ENCODE measurements around the gene XYLT1. TPM values are rescaled to one million over a fixed set of nuclear protein-coding genes. Genes with fewer than 3 reads are reported as not detected.

The XYLT1 gene
- total RNA-seq, 1 experiment from 2014 or later = 14.5 TPM

- Histone ChIP-seq H3K23me2 (ENCODE audit: insufficient read length, low read depth, low read length, poor library complexity, severe bottlenecking) (no peaks in the 10 kb centered on the region), H3K4me2 (ENCODE audit: insufficient read depth, insufficient read length, low read length) (no peak overlapping the region), H3T11ph (ENCODE audit: low read length) (no peak overlapping the region), H2AFZ (ENCODE audit: low read length) (no peak overlapping the region), H2BK5ac (ENCODE audit: insufficient read length, low read length) (no peak overlapping the region), H3K56ac (ENCODE audit: insufficient read length, low read depth, low read length) (no peak overlapping the region), H3K27ac (ENCODE audit: insufficient read length, low read depth, low read length) (no peak overlapping the region), H3K4me1 (ENCODE audit: insufficient read depth, low read length) (peaks cover 8% of the 10 kb centered on the region; the same call in 1 of the 2 replicates), H3K79me2 (ENCODE audit: insufficient read depth, low read length) (no peaks in the 10 kb centered on the region), H2AK5ac (ENCODE audit: insufficient read length, low read length) (no peak overlapping the region), H3K23ac (ENCODE audit: insufficient read length, low read depth, low read length) (no peak overlapping the region), H2BK20ac (ENCODE audit: low read depth, low read length, poor library complexity, severe bottlenecking) (no peak overlapping the region), H3K9ac (ENCODE audit: extremely low read depth, insufficient read length, low read length) (no peak overlapping the region), H2BK15ac (ENCODE audit: low read depth, low read length) (no peak overlapping the region), H3K18ac (ENCODE audit: insufficient read length, low read depth, low read length) (no peak overlapping the region), H4K5ac (ENCODE audit: insufficient read length, low read depth, low read length) (no peak overlapping the region), H3K79me1 (ENCODE audit: insufficient read depth, low read depth, low read length, poor library complexity, severe bottlenecking) (no peaks in the 10 kb centered on the region), H4K8ac (replicated peaks; ENCODE audit: insufficient read length, low read depth, low read length) (no peak overlapping the region), H3K9me3 (ENCODE audit: control insufficient read depth, low read depth, low read length) (no peaks in the 10 kb centered on the region), H4K20me1 (ENCODE audit: control insufficient read depth, insufficient read depth, insufficient read length) (no peaks in the 10 kb centered on the region), H2BK120ac (ENCODE audit: low read depth, low read length, poor library complexity, severe bottlenecking) (no peak overlapping the region), H4K91ac (ENCODE audit: insufficient read length, low read depth, low read length) (no peak overlapping the region), H3K4ac (ENCODE audit: low read depth, low read length) (no peak overlapping the region), H3K14ac (ENCODE audit: insufficient read depth, low read length) (no peak overlapping the region), H3K27me3 (ENCODE audit: insufficient read depth, low read length) (no peaks in the 10 kb centered on the region; the same call in 1 of the 2 replicates), H2BK12ac (ENCODE audit: insufficient read length, low read depth, low read length) (no peak overlapping the region)
- DNase-seq = no peak
- H3K4me1 Mint-ChIP-seq = peaks cover 49 to 50% of the 10 kb centered on the region in 2 experiments
- no peak for TF ChIP-seq CTCF (conservative IDR thresholded peaks at IDR 0.05)
- no peaks in the 10 kb centered on the region for H3K9me3 Mint-ChIP-seq
- H3K36me3 Mint-ChIP-seq (ENCODE audit: insufficient read depth in 1 of 3, low read depth in 3 of 3) = no peaks in the 10 kb centered on the region
- H3K27ac Mint-ChIP-seq = no peak overlapping the region; a peak in 2 of 7 replicates
- H3K27me3 Mint-ChIP-seq (ENCODE audit: low read depth) = no peaks in the 10 kb centered on the region
- no peak overlapping the region for H3K4me3 Mint-ChIP-seq
- no CpG with 5 or more reads among the region's 11 CpGs for WGBS (ENCODE audit: extremely low coverage, insufficient read length, low lambda C conversion rate)
Observed at GRCh38 chr16:17377360-17378324, 93.1 kb downstream of the XYLT1 start.

All from H9 (cell line).